ENCODE measurements around the gene NEURL2.
"Not testable (repeated sequence)": the region's sequence is repeated elsewhere in the genome, so short reads cannot be mapped to it uniquely, and the experiment has no call there.

NEURL2 gene, protein sequence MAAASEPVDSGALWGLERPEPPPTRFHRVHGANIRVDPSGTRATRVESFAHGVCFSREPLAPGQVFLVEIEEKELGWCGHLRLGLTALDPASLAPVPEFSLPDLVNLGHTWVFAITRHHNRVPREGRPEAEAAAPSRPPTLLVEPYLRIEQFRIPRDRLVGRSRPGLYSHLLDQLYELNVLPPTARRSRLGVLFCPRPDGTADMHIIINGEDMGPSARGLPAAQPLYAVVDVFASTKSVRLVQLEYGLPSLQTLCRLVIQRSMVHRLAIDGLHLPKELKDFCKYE

DNA sequence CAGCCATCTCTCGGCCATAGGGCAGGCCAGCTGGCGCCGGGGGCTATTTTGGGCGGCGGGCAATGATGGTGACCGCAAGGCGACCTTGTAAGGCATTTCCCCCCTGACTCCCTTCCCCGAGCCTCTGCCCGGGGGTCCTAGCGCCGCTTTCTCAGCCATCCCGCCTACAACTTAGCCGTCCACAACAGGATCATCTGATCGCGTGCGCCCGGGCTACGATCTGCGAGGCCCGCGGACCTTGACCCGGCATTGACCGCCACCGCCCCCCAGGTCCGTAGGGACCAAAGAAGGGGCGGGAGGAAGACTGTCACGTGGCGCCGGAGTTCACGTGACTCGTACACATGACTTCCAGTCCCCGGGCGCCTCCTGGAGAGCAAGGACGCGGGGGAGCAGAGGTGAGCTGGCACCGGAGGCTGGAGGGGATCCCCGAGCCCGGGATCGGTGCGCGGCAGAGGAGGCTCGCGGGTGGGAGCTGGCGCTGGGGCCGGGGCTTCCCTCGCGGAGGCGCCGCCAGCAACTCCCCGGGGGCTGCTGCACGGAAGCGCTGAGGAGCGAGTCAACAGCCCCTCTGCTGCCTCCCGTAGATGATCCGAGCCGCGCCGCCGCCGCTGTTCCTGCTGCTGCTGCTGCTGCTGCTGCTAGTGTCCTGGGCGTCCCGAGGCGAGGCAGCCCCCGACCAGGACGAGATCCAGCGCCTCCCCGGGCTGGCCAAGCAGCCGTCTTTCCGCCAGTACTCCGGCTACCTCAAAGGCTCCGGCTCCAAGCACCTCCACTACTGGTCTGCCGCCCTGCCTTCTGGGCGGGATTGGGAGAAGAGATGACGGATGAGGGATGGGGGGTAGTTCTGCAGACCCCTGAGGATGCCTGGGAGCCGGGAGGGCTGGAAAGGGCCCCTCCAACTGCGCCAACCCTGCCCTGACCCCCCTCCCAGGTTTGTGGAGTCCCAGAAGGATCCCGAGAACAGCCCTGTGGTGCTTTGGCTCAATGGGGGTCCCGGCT, at the start of gene NEURL2, which contains the start of gene CTSA:
NEURL2 (minus strand) TSS at position 224 of the 999 bp plus-strand sequence; CDS start at position 7, 217 bp downstream.
CTSA (plus strand) TSS at position 351 of the 999 bp plus-strand sequence; CDS start at position 585, 234 bp downstream.
- peak; percentile 94 for DNase-seq

DNA sequence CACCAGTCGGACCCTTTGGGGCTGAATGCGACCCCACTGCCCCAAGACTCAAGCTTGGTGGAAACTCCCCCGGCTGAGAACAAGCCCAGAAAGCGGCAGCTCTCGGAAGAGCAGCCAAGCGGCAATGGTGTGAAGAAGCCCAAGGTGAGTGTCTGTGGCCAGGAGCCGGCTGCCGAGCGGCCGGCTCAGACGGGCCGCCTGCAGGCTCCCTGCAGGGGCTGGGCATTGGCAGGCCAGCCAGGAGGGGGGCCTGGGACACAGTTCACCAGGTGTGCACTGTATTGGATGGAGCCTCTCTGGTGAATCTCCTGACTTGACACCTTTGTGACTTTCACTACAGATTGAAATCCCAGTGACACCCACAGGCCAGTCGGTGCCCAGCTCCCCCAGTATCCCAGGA, 49.5 kb upstream of the NEURL2 start:
- DNase-seq: no peak

DNA sequence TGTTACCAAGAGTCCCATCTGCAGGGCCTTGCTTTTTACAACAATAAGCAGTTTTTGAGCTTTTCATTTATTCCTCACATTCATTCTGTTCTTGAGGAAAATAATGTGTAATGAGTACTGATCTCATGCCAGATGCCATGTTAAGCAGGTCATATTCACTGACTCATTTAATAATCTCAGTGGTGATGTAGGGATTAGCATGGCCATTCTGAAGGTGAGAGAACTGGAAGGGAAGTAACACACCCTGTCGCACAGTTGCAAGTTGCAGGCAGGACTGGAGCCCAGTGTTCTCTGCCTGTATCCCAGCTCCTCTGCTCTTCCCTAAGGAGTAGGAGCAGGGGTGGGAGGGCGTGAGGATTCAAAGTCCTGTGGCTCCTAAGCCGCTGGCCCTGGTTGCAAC, 49.0 kb upstream of the NEURL2 start:
- DNase-seq: no peak

DNA sequence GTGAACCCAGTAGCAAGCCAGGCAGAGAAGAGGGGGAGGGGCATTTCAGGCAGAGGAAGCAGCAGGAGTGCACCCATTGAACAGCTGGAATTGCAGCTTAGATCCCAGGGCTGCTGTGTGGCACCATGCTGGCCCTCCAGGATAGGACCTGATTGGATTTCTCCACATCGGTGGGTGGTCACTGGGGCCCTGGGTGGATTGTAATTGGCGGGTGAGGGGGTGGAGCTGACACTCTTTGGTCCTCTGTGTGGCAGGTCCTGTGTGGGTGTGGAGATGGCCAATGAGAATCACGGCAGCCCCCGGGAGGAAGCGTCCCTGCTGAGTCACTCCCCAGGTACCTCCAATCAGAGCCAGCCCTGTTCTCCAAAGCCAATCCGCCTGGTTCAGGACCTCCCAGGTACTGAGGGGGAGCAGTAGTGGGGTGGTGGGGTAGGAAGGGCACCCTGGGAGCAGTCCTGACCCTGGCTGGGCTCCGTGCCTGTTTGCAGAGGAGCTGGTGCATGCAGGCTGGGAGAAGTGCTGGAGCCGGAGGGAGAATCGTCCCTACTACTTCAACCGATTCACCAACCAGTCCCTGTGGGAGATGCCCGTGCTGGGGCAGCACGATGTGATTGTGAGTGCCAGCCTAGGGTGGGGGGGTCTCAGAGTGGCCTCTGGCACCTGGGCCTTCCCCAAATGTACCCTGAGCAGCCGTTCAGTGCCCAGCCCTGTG, 47.9 kb upstream of the NEURL2 start:
- DNase-seq: no peak

DNA sequence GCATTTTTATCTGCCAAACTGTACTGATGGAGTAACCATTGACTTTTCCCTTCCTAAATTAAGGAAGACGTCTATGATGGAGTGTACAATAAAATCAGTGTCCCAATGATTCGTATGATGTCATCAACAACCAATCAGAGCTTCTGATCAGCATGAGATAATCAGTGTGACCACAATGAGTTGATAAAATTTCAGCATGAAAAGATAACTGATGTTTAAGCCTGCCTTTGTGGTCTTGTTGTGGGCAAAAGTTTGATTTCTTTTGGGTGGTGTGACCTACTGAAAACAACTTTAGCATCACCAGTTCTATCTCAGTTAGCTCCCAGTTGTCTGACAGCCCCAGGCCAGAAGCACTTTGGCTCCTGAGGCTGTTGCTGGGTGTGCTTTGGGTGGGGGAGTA, 46.8 kb upstream of the NEURL2 start:
- no peak for DNase-seq

DNA sequence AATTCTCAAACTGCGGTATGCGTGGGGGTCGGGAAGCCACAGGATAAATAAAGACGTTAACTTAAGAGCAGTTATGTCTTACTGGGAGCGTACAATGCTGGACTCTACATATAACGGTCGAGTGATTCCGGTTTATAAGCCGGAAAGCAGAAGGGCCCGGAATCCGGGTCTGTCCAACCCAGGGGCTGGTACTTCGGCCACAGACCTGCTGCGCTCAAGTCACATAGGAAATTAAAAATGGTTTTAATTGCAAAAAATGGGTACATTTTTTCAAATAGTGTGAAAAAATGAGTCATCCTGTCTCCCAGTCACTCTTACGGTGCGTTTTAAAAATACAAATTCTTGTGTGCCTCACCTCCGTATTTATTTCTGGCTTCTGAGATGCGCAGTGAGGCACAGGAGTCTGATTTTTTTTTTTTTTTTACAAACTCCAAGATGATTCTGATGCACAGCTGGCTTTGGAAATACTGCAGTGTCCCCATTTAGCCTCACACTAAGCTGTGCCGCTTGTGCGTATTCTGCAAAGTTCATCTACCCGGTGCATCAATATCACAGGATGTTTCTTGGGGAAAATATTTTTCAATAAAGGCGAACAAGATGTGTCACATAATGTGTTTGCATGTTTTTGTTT, 44.5 kb upstream of the NEURL2 start:
- DNase-seq: no peak

DNA sequence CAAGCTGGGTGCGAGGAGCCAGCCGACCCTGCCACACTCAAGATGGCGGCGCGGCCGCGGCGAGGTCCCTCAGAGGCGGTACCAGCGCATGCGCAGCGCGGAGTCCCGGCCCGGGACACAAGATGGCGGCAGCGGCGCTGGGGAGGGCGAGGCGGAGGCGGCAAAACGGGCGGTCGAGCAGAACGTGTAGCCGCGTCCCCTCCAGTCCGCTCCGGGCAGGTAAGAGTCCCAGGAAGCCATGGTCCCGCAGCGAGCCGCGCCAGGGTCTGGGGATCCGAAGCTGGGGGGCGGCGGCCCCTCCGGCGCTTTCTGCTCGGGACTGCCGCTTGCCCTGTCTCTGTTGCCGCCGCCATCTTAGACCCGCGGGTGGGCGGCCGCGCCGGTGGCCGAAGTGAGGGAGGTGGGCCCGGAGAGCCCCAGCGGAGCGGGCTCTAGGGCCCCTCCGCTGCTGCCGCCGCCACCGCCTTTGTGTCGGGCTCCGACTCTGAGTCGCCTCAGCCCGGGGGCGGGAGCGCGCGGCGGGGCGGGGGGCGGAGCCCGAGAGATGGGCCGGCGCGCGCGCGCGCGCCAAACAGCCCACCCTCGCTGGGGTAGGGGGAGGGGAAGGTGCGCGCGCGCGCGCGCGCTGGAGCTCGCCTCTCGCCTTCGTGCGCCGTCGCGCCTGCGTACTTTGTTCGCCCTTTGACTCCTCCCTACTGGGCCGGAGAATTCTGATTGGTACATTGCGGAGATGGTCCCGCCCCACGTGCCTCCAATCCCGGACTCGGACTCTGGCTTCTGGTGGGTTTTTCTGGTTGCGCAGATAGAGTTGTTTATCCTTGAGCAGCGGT, 43.8 kb upstream of the NEURL2 start, which contains the start of gene PCIF1:
PCIF1 (plus strand) TSS at position 98 of the 830 bp plus-strand sequence. CDS start 4,317 bp downstream, outside the sequence.
- peak; percentile 98 for DNase-seq

DNA sequence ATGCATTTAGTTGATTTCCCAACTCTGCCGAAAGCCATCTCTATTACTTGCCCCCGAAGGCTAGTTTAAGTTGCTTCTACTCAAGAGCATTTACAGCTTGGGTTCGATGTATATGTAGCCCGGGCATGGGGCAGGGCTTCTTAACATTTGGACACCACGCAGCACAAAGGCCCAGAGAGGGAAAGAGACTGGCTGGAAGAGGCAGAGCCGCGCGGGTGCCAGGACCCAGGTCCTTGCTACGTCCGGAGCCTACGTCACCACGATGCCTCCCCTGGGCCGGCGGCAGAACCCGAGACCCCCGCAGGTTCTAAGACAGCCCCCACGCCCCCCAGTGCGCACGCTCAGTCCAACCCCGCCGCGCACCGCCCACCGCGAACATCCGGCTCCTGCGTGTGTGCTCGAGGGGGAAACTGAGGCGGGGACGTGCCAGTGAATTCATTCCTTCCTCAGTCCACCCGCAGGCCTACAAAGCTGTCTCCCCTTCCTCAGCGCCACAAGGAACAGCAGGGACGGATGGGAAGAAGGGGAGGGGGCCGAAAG, 43.1 kb upstream of the NEURL2 start:
- DNase-seq: peak; percentile 89

DNA sequence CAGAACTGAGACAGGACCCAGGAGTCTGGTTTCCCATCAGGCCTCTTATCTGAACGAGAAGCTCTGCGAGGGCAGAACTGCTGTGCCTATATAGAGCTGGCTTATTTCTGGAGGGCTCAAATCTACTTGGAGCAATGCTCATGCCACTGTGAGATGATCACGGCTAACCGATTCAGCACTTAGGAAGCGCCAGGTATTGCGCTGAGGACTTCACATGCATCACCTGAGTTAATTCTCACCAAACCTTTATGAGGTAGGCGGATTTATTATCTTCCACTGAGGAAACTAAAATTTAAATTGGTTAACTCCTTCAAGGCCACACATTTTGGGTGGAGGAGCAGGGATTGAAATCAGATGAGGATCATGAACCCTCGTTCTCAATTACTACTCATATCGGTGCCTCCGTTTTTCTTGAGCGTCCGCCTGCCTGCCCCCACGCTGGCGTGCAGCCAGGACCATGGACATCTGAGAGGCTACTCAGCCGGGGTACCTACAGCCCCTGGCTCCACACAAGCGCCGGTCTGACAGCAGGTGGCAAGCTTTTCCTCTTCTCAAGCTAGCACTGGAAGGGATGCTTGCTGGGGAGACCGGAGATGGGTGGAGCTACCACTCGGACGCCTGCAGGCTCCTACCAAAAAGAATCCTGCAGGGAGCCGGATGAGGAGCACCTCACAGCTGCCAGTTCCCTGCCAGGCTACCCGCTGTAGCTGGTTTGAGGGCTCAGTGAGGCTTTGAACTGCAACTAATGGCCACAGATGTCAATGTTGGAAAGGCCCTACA, 42.4 kb upstream of the NEURL2 start:
- DNase-seq: peak; percentile 75

DNA sequence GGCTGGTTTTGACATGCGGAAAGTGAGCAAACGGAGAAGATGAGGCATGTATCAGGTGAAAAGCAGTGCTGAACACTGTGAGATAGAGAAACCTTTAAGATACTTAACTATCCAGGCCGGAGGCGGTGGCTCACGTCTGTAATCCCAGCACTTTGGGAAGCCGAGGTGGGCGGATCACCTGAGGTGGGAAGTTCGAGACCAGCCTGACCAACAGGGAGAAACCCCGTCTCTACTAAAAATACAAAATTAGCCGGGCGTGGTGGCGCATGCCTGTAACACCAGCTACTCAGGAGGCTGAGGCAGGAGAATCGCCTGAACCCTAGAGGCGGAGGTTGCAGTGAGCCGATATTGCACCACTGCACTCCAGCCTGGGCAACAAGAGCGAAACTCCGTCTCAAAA, 40.7 kb upstream of the NEURL2 start:
- DNase-seq: not testable (repeated sequence)

DNA sequence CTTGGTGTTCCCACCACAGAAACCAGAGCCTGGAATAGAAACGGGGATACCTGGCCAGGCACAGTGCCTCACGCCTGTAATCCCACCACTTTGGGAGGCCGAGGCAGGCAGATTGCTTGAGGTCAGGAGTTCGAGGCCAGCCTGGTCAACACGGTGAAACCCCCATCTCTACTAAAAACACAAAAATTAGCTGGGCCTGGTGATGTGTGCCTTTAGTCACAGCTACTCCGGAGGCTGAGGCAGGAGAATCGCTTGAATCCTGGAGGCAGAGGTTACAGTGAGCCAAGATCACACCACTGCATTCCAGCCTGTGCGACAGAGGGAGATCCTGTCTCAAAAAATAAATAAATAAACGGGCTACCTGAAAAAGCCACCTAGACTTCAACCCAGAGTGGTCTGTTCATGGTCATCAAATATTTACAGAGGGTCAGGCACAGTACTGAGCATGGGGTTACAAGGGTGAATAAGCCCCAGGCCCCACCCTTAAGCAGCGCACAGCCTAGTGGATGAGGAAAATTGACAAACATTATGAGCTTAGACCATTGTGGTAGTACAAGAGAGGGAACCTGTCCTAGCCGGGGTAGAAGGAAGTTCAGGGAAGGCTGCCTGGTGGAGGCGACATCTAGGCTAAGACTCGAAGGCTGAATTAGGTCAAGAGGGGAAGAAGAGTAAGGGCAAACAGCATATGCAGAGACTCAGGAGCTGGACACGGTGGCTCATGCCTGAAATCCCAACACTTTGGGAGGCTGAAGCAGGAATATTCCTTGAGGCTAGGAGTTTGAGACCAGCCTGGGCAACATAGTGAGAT, 36.3 kb upstream of the NEURL2 start:
- DNase-seq: no peak

DNA sequence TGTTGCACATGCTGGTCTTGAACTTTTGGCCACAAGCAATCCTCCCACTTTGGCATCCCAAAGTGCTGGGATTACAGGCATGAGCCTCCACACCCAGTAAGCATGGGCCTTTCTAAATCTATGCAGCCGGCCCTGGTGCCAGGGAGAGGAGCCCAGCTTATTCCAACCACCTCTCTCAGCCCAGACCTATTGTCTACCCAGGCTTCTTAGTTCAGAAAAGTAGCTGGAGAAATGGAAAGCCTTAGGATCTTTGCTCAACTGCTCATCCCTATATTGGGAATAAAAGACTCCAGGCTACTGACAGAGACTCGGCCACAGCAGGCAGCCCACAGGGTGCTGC, 35.7 kb upstream of the NEURL2 start:
- DNase-seq: no peak

DNA sequence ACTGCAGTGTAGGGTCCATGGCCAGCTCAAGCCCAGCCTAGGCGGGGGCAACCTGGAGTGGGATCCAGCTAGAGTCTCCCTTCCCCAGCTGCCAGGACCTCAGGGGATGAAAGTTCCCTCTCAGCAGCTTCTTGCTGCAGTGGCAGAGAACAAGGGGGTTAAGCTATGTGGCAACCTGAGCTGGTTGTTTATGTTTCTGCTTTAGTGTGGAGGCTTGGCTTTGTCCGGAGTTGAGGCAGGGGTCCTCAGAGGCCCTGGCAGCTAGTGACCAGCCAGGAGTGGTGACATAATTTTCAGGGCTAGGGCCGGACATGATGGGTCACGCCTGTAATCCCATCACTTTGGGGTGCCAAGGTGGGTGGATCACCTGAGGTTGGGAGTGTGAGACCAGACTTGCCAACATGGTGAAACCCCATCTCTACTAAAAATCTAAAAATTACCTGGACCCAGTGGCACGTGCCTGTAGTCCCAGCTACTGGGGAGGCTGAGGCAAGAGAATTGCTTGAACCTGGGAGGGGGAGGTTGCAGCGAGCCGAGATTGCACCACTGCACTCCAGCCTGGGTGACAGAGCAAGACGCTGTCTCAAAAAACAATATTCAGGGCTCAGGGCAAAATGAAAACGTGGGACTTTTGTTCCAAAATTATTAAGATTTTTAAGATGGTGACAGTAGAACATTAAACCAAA, 35.0 kb upstream of the NEURL2 start:
- DNase-seq: no peak

DNA sequence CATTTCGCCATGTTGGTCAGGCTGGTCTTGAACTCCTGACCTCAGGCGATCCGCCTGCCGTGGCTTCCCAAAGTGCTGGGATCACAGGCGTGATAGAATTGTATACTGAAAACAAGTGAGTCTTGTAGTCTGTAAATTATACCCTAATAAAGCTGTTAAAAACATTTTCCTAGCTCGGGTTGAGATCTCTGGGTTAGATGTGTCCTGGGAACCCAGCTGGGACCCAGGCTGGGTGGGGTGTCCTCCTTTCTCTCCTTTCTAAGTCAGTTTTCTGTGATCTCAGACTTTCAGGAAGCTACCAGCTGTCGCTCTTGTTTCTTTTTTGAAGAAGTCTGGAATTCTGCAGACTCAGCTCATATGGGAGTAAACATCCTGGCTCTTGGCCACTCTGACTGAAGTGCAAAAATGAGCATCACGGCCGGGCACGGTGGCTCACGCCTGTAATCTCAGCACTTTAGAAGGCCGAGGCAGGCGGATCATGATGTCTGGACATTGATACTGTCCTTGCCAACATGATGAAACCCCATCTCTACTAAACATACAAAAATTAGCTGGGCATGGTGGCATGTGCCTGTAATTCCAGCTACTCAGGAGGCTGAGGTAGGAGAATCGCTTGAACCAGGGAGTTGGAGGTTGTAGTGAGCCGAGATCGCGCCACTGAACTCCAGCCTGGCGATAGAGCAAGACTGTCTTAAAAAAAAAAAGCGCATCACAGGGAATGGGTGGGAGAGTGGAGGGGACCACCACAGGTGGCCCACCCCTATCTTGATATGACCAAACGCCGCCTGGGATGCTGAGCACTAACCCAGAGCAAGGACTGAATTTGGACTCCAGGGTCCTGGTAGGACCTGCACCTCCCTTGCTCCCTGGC, 33.6 kb upstream of the NEURL2 start:
- DNase-seq: no peak

DNA sequence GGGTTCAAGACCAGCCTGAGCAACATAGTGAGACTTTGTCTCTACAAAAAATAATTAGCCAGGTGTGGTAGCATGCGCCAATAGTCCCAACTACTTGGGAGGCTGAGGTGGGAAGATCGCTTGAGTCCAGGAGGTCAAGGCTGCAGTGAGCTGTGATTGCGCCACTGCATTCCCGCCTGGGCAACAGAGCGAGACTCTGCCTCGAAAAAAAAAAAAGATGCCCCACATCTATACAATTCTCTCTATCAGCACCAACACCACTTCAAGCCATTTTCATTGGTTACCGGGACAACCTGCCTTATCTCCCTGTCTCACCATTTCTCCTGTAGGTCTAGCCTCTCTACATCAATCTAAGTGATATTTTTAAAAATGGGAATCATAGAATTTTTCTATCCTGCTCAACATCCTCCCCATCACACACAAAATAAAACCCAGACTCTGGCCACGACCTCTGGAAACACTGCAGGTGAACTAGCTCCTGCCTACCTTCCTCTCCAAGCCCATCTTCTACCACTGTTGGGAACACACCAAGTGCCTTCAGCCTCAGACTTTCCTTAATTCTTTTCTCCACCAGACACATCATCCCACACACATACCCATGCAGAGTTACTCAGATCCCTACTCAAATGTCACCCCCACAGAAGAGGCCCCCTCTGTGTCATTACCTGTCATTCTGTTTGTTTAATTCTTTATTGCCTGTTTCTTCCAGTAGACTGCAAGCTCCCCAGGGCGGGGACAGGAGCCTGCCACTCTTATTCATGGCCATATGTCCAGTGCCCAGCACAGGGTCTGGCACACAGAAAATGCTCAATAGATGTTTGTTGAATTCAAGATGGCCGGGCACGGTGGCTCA, 30.6 kb upstream of the NEURL2 start:
- DNase-seq: no peak

DNA sequence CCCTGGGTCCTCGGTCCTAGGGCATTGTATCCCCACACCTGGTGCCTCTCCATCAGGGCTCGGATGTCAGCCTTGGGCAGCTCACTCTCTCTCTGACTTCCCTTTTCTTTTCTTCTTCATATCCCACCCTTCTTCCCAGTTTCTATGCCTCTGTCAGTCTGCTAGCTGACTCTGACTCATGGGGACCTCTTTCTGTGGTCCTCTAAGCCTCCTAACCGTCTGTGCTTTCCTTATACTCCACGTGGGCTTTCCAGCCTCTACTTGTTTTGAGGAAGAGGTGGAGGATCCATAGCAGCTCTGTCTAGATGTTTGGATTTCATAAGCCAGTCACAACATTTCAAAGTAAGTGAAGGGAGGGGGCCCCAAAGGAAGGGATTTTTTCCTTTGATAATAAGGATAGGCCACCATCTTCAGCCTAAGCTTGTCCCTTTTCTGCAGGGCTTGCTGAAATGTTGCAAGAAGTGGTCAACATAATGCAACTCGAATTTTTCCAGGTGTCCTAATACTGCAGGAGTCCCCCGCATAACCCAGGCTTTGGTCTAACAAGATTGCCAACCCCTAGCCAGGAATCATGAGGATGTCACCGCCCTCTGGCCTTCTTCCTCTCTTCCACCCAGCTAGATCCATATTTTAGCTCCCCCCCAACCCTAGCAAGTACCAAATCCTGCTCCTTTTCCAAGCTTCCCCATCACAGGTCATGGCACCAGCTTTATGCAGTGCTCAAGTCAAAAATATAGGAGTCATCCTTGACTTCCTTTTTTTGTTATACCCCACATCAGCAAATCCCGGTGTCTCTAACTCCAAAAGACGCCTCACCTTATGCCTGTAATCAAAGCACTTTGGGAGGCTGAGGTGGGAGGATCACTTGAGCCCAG, 29.7 kb upstream of the NEURL2 start:
- DNase-seq: no peak

Data from right hindlimb (tissue), 1 donor.